Tibial artery (tissue), 4 donors: ENCODE data around the gene LNX2.

Experiments
- DNase-seq, 2 donors: peaks; one replicate each; pipeline ENCODE4 v3.0.0-alpha.2; 2019
- H3K27ac ChIP-seq, 2 donors: fragments of 200-600 bp; sonication (generic) in 1 of 2; 1 replicate in 1 of 2; 2 replicates in 1 of 2; pipeline ENCODE4 v1.5.1; 2018 to 2019; ENCODE audit warnings: mild to moderate bottlenecking in 1 of 2
- H3K27me3 ChIP-seq, 2 donors: fragments of 200-600 bp; sonication (generic) in 1 of 2; one replicate each; pipeline versions ENCODE4 v1.5.1 to v1.6.0; 2016 to 2019
- H3K36me3 ChIP-seq, 3 donors: fragments of 200-600 bp; sonication (generic) in 2 of 3; one replicate each; pipeline ENCODE4 v1.5.1; 2016 to 2019; ENCODE audit warnings: mild to moderate bottlenecking in 2 of 3
- H3K4me1 ChIP-seq, 4 donors: fragments of 200-600 bp; sonication (generic) in 2 of 4; 1 replicate in 3 of 4; 2 replicates in 1 of 4; pipeline ENCODE4 v1.5.1; 2016 to 2019
- H3K4me3 ChIP-seq, 2 donors: fragments of 200-600 bp; sonication (generic) in 1 of 2; 1 replicate in 1 of 2; 2 replicates in 1 of 2; pipeline ENCODE4 v1.5.1; 2018 to 2019; ENCODE audit warnings: mild to moderate bottlenecking in 2 of 2
- H3K9me3 ChIP-seq, 3 donors: fragments of 200-600 bp; sonication (generic) in 1 of 3; one replicate each; pipeline ENCODE4 v1.5.1; 2016 to 2019
- intact Hi-C: fragments of 100-400 bp; cut with DNase I; formaldehyde crosslinking; loops from one replicate; pipeline ENCODE4 v1.15.0; 2023; ENCODE audit warnings: low total_unique reads
- TF ChIP-seq, protein P1 (sequence below), 2 experiments: fragments of 200-600 bp in 1 of 2; fragments of 450-650 bp in 1 of 2; IDR thresholded peaks; one replicate each; pipeline ENCODE4 v1.5.1; 2017 to 2019; ENCODE audit warnings: antibody characterized with exemption in 2 of 2, mild to moderate bottlenecking in 1 of 2, moderate library complexity in 1 of 2

LNX2 gene

DNA sequence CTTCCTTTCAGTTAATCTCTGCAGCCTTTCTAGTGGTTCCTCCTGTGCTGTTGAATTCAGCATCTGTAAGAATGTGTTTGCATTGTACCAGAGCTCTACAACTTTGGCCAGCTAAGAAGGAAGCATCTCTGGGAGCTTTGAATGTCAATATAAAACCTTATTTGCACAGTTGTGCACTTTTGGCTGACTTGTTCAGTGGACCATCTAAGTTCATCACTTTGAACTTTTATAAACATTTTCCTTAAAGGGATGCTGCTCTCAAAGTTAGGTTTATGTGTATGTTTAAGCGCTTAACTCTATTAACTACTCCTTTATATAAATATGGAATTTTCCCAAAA is 16.9 kb upstream of the LNX2 start:
- H3K27ac ChIP-seq: no peak overlapping the region
- TF ChIP-seq, protein P1, sequence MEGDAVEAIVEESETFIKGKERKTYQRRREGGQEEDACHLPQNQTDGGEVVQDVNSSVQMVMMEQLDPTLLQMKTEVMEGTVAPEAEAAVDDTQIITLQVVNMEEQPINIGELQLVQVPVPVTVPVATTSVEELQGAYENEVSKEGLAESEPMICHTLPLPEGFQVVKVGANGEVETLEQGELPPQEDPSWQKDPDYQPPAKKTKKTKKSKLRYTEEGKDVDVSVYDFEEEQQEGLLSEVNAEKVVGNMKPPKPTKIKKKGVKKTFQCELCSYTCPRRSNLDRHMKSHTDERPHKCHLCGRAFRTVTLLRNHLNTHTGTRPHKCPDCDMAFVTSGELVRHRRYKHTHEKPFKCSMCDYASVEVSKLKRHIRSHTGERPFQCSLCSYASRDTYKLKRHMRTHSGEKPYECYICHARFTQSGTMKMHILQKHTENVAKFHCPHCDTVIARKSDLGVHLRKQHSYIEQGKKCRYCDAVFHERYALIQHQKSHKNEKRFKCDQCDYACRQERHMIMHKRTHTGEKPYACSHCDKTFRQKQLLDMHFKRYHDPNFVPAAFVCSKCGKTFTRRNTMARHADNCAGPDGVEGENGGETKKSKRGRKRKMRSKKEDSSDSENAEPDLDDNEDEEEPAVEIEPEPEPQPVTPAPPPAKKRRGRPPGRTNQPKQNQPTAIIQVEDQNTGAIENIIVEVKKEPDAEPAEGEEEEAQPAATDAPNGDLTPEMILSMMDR (IDR thresholded peaks at IDR 0.05): no peak
- H3K9me3 ChIP-seq: no peaks in the 10 kb centered on the region
- intact Hi-C loops: no loop called here
- H3K27me3 ChIP-seq: no peaks in the 10 kb centered on the region
- peaks cover 0 to 20% (median 8%) of the 10 kb centered on the region in 4 donors for H3K4me1 ChIP-seq
- DNase-seq: no peak
- no peaks in the 10 kb centered on the region for H3K36me3 ChIP-seq
- H3K4me3 ChIP-seq: no peak overlapping the region

DNA sequence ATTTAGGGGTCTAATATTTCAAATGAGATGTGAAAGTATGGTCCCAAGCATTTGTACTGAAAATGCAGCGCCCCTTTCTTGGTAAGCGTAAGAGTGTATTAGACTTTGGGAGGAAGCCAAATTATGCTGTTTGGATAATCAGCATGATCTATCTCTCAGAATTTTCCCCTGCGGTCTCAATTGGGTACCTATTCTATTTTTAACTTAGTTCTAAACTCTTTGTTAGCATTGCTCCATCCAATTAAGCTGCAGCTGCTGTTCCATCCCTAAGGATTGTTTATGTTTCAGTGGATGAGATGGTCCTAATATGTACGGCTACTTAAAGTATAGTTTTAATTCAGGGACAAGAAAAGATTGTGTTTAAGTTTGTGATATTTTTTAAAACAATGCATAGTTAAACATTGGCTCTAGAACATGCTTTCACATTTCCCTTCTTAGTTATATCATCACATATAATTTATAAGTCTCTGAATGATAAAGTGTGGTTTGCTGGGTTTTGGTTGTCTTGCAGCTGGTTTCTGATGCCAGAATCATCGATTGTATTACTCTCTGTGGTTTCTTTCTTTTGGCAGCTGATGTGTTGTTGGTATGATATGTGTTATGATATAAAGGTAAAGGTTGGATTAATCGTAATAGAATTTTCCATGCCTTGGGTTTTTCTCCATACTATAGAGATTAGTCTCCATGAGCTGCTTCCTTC is 16.4 kb upstream of the LNX2 start:
- Histone ChIP-seq H3K27me3 (no peaks in the 10 kb centered on the region), H3K4me1 (peaks cover 0 to 20% (median 8%) of the 10 kb centered on the region in 4 donors), H3K36me3 (no peaks in the 10 kb centered on the region), H3K4me3 (no peak overlapping the region), H3K27ac (no peak overlapping the region), H3K9me3 (no peaks in the 10 kb centered on the region)
- intact Hi-C loops: no loop called here
- TF ChIP-seq, protein P1 (IDR thresholded peaks at IDR 0.05): no peak
- DNase-seq: no peak

DNA sequence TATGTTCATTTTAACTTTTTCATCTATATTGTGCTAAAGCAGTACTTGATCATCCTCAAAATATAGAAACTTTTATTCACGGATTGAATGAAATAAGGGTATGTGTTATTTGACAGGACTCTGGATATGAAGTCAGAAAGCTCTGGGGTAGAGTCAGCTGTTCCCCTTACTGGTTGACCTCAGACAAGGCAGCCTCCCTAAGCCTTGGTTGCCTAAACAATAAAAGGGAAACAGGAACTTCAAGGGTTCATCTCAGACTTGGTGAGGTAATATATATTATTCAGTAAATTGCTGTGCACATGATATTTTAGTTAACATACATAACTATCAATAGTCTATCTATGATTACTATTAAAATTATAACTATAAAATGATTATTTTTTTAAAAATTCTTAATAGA is 14.9 kb upstream of the LNX2 start:
- Histone ChIP-seq H3K4me3 (no peak overlapping the region), H3K4me1 (peaks cover 0 to 20% (median 8%) of the 10 kb centered on the region in 4 donors), H3K27me3 (no peaks in the 10 kb centered on the region), H3K36me3 (no peaks in the 10 kb centered on the region), H3K9me3 (no peaks in the 10 kb centered on the region), H3K27ac (no peak overlapping the region)
- TF ChIP-seq, protein P1 (IDR thresholded peaks at IDR 0.05): no peak
- DNase-seq: no peak
- intact Hi-C loops: no loop called here

DNA sequence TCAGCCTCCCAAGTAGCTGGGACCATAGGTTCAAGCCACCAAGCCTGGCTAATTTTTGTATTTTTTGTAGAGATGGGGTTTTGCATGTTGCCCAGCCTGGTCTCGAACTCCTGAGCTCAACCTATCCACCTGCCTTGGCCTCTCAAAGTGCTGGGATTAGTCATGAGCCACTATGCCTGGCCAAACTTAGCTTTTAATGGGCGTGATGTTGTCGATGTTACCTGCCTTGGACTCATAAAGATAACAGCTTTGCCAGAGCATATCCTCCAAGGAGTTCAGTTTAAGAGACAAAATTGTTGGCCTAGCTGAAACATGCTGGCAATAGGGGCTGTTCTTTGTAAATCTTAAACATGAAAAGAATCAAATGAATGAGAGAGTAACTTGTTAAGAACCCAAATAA is 14.5 kb upstream of the LNX2 start:
- no peaks in the 10 kb centered on the region for H3K27me3 ChIP-seq
- intact Hi-C loops: no loop called here

DNA sequence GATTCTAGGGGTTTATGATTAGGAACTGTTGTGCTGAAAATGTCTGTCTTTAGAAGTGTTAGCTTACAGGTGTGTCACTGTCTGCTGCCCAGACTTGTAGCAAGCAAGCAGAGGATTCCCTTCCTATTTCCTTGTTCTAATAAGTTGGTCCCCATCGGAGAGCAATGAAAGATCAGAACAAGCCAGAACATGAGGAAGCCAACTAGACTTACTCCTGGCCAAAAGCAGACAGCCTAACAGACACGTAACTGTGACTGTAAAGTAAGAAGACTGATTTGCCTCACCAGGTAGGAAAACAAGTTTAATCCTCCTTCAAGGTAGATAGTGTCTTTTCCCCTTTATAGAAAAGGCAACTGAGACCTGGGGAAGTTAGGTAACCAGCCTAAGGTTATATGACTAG is 13.9 kb upstream of the LNX2 start:
- peaks cover 0 to 14% (median 6%) of the 10 kb centered on the region in 4 donors for H3K4me1 ChIP-seq
- H3K9me3 ChIP-seq: no peaks in the 10 kb centered on the region
- TF ChIP-seq, protein P1 (IDR thresholded peaks at IDR 0.05): no peak
- H3K36me3 ChIP-seq: no peaks in the 10 kb centered on the region
- H3K4me3 ChIP-seq: no peak overlapping the region
- no peak overlapping the region for H3K27ac ChIP-seq
- H3K27me3 ChIP-seq: no peaks in the 10 kb centered on the region
- DNase-seq: no peak
- intact Hi-C loops: no loop called here

More for the DNA sequence above, 14.5 kb upstream of the LNX2 start:
- Histone ChIP-seq H3K36me3 (no peaks in the 10 kb centered on the region), H3K9me3 (no peaks in the 10 kb centered on the region), H3K27ac (no peak overlapping the region), H3K4me1 (peaks cover 0 to 19% (median 8%) of the 10 kb centered on the region in 4 donors), H3K4me3 (no peak overlapping the region)
- TF ChIP-seq, protein P1 (IDR thresholded peaks at IDR 0.05): no peak
- DNase-seq: no peak
